Erythroblast (primary cell): Measurements from ENCODE around the gene CTNNA2.

Source experiments
- GATA1 ChIP-seq: IDR thresholded peaks from 2 replicates; pipeline ENCODE4 v1.6.1; 2011; ENCODE audit warnings: low read depth, mild to moderate bottlenecking, control low read depth, low read length, moderate library complexity
- POLR2A ChIP-seq: IDR thresholded peaks from 2 replicates; pipeline ENCODE4 v1.6.1; 2011; ENCODE audit warnings: mild to moderate bottlenecking, low read length

DNA sequence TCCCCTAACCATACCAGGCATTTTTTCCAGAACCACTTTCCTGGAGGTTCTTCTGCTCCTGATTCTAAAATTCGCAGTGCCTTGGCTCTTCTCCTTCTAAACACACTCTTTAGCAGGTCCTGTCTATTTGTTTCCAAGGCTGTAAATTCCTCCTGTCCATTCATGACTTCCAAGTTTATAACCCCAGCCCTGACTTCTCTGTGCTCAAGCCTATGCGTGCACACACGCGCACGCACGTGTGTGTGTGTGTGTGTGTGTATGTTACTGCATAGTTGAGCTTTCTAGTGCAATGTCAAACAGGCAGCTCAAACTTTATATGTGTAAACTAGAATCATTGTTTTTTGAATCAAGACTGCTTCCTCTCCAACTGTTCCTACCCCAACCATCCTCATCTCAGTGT lies 454.0 kb downstream of the CTNNA2 start:
- TF ChIP-seq POLR2A (no peak), GATA1 (no peak)
